HepG2 (cell line): ENCODE measurements around the gene C19orf85. TPM values are rescaled to one million over a fixed set of nuclear protein-coding genes. Genes with fewer than 3 reads are reported as not detected.

Experiments
- ATRX ChIP-seq: sonication (generic); formaldehyde crosslinking; IDR thresholded peaks from 2 replicates; pipeline ENCODE4 v1.4.0; 2020; ENCODE audit warnings: missing genetic modification reagents, borderline replicate concordance
- CBFB ChIP-seq: sonication (generic); formaldehyde crosslinking; IDR thresholded peaks from 2 replicates; pipeline ENCODE4 v1.4.0; 2020; ENCODE audit warnings: missing genetic modification reagents
- DMAP1 ChIP-seq: IDR thresholded peaks from 2 replicates; pipeline ENCODE4 v1.6.1; 2016
- MLXIP ChIP-seq: sonication (generic); formaldehyde crosslinking; IDR thresholded peaks from 2 replicates; pipeline ENCODE4 v1.9.0; 2021; ENCODE audit warnings: missing genetic modification reagents, borderline replicate concordance
- NR1H2 ChIP-seq: sonication (generic); formaldehyde crosslinking; IDR thresholded peaks from 2 replicates; pipeline ENCODE4 v1.8.1; 2022; ENCODE audit warnings: low read depth, missing genetic modification reagents, borderline replicate concordance
- PLRG1 ChIP-seq: fragments of 450-650 bp; conservative IDR thresholded peaks from 2 replicates; pipeline ENCODE4 v1.6.1; 2016
- SALL1 ChIP-seq: sonication (generic); formaldehyde crosslinking; IDR thresholded peaks from 2 replicates; pipeline ENCODE4 v1.8.0; 2022; ENCODE audit warnings: mild to moderate bottlenecking, missing genetic modification reagents
- U2AF1 ChIP-seq: fragments of 200-400 bp; formaldehyde crosslinking; optimal IDR thresholded peaks from 2 replicates; pipeline ENCODE3; 2017; ENCODE audit warnings: mild to moderate bottlenecking, low read depth, low read length
- ZFP37 ChIP-seq: sonication (generic); formaldehyde crosslinking; IDR thresholded peaks from 2 replicates; pipeline ENCODE4 v1.4.0; 2020; ENCODE audit warnings: missing genetic modification reagents, borderline replicate concordance
- ZNF558 ChIP-seq: sonication (generic); formaldehyde crosslinking; IDR thresholded peaks from 2 replicates; pipeline ENCODE4 v1.9.0; 2022; ENCODE audit warnings: mild to moderate bottlenecking, missing genetic modification reagents, borderline replicate concordance
- ZNF816 ChIP-seq: sonication (generic); formaldehyde crosslinking; IDR thresholded peaks from 2 replicates; pipeline ENCODE4 v1.8.0; 2022; ENCODE audit warnings: missing genetic modification reagents, mild to moderate bottlenecking, borderline replicate concordance
- polyA plus RNA-seq, 8 experiments: library from polyadenylated mRNA; depleted of rRNA in 3 of 8; stranded (reverse) in 7 of 8; unstranded in 1 of 8; fragments of >200 nt; fragmentation: Illumina TruSeq in 4 of 8; extraction: Trizol in 4 of 8; gene quantifications; 2 replicates each; pipeline versions ENCODE4 v1.2.1 to v1.2.3, GENCODE V29; 2011 to 2016; ENCODE audit warnings: low read depth in 4 of 8, missing spikeins in 1 of 8, mixed read lengths in 1 of 8; ENCODE audit not compliant: insufficient read depth in 1 of 8
- total RNA-seq, 5 experiments: library from RNA; depleted of rRNA; stranded (reverse); fragments of >200 nt; fragmentation: Illumina TruSeq; extraction: Trizol; gene quantifications; 2 replicates each; pipeline ENCODE4 v1.2.3, GENCODE V29; 2016; ENCODE audit warnings: low read depth in 1 of 5
- TF ChIP-seq, protein P1 (sequence below): sonication (generic); formaldehyde crosslinking; IDR thresholded peaks from 2 replicates; pipeline ENCODE4 v1.8.0; 2022; ENCODE audit warnings: mild to moderate bottlenecking, missing genetic modification reagents
- TF ChIP-seq, protein P2 (sequence below): sonication (generic); formaldehyde crosslinking; IDR thresholded peaks from 2 replicates; pipeline ENCODE4 v1.5.1; 2020; ENCODE audit warnings: missing genetic modification reagents, mild to moderate bottlenecking, borderline replicate concordance
- TF ChIP-seq, protein P3 (sequence below), 2 experiments: fragments of 450-650 bp in 1 of 2; sonication (generic) in 1 of 2; formaldehyde crosslinking in 1 of 2; IDR thresholded peaks; 2 replicates each; pipeline versions ENCODE4 v1.6.1 to v1.8.0; 2016 to 2022; ENCODE audit warnings: antibody characterized with exemption in 1 of 2, mild to moderate bottlenecking in 1 of 2, missing genetic modification reagents in 1 of 2

Gene C19orf85
- total and polyA plus RNA-seq, 2 of the 13 experiments (the other 11 are each of a cell fraction or from before 2014, with no cell fraction given): not detected

GRCh38 chr19:55459551-55459949, 5.0 kb downstream of the C19orf85 start (continued):
- TF ChIP-seq, protein P1, sequence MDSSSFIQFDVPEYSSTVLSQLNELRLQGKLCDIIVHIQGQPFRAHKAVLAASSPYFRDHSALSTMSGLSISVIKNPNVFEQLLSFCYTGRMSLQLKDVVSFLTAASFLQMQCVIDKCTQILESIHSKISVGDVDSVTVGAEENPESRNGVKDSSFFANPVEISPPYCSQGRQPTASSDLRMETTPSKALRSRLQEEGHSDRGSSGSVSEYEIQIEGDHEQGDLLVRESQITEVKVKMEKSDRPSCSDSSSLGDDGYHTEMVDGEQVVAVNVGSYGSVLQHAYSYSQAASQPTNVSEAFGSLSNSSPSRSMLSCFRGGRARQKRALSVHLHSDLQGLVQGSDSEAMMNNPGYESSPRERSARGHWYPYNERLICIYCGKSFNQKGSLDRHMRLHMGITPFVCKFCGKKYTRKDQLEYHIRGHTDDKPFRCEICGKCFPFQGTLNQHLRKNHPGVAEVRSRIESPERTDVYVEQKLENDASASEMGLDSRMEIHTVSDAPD (CRISPR knock-in tag): no peak
- TF ChIP-seq, protein P2, sequence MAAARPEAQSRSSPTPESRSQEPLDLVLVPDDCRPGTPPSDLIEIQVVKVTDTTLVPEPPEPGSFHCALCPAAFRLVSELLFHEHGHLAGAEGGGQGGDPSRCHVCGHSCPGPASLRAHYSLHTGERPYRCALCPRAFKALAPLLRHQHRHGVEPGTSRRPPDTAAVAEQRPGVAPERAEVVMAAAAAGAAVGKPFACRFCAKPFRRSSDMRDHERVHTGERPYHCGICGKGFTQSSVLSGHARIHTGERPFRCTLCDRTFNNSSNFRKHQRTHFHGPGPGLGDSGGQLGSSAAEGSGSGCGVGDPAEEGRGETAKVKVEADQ: no peak
- TF ChIP-seq ATRX (CRISPR knock-in tag) (no peak), ZFP37 (CRISPR knock-in tag) (no peak), U2AF1 (no peak), SALL1 (CRISPR knock-in tag) (peak; percentile 34; the same call in 1 of the 2 replicates), MLXIP (CRISPR knock-in tag) (no peak), ZNF816 (CRISPR knock-in tag) (no peak), PLRG1 (no peak), NR1H2 (CRISPR knock-in tag) (no peak), DMAP1 (CRISPR knock-in tag) (peak; percentile 2; the same call in 1 of the 2 replicates), ZNF558 (CRISPR knock-in tag) (no peak), CBFB (CRISPR knock-in tag) (no peak)
- TF ChIP-seq, protein P3, sequence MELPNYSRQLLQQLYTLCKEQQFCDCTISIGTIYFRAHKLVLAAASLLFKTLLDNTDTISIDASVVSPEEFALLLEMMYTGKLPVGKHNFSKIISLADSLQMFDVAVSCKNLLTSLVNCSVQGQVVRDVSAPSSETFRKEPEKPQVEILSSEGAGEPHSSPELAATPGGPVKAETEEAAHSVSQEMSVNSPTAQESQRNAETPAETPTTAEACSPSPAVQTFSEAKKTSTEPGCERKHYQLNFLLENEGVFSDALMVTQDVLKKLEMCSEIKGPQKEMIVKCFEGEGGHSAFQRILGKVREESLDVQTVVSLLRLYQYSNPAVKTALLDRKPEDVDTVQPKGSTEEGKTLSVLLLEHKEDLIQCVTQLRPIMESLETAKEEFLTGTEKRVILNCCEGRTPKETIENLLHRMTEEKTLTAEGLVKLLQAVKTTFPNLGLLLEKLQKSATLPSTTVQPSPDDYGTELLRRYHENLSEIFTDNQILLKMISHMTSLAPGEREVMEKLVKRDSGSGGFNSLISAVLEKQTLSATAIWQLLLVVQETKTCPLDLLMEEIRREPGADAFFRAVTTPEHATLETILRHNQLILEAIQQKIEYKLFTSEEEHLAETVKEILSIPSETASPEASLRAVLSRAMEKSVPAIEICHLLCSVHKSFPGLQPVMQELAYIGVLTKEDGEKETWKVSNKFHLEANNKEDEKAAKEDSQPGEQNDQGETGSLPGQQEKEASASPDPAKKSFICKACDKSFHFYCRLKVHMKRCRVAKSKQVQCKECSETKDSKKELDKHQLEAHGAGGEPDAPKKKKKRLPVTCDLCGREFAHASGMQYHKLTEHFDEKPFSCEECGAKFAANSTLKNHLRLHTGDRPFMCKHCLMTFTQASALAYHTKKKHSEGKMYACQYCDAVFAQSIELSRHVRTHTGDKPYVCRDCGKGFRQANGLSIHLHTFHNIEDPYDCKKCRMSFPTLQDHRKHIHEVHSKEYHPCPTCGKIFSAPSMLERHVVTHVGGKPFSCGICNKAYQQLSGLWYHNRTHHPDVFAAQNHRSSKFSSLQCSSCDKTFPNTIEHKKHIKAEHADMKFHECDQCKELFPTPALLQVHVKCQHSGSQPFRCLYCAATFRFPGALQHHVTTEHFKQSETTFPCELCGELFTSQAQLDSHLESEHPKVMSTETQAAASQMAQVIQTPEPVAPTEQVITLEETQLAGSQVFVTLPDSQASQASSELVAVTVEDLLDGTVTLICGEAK (IDR thresholded peaks at IDR 0.05): no peak
- TF ChIP-seq, protein P3 (CRISPR knock-in tag; IDR thresholded peaks at IDR 0.05): no peak
